Smooth muscle cell of the brain vasculature (primary cell): Measurements from ENCODE around the gene TGM2.

ENCODE experiments used
- DNase-seq: peaks from one replicate; pipeline ENCODE4 v3.0.0-alpha.2; 2012; ENCODE audit warnings: low read depth, low spot score

The TGM2 gene

DNA sequence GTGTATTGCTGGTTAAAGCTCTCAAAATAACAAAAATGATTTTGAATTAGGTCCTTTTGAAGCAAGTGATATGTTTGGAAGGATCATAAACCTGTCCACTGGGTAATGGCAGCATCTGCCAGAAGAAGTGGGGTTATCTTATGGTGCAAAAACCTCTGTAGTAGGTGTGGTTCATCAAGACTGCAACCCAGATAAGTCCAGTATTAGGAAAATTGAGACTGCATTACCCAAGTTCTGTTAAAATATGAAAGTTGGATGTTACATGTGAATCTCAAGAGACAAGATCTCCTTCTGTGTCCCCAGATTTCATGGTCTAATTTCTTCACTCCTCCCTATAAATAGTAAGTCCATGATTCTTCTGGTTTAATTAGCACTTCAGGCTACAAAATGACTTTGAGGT lies 72.2 kb downstream of the TGM2 start:
- no peak for DNase-seq

GRCh38 chr20:38092260-38092857 lies 72.7 kb downstream of the TGM2 start:
- no peak for DNase-seq

GRCh38 chr20:38091441-38092216 lies 73.4 kb downstream of the TGM2 start:
- DNase-seq = no peak

DNA sequence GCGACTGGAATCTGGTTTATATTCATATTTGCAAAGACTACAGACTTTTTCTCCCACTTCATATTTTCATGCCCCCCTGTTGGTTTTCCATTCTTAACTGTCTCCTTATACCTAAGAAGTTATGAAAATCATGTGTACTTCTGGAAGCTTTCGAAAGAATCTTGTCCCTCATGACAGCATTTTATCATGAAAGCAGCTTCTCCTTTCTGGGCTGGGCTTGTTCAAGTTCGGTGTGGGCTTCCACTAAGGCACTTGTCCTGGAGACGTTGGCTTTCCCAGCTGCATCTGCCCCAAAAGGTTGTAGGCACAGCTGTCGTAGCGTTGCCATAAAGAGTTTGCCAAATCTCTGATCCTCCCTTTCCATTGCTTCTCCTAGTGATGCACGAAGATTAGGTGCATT lies 75.0 kb downstream of the TGM2 start:
- DNase-seq = no peak

GRCh38 chr20:38089500-38089899 lies 75.6 kb downstream of the TGM2 start:
- DNase-seq = no peak

- DNase-seq = no peak
Observed at GRCh38 chr20:38085026-38085425, 80.0 kb downstream of the TGM2 start.

- DNase-seq = peak; percentile 31
Observed at GRCh38 chr20:38084425-38084951, 80.6 kb downstream of the TGM2 start.

DNA sequence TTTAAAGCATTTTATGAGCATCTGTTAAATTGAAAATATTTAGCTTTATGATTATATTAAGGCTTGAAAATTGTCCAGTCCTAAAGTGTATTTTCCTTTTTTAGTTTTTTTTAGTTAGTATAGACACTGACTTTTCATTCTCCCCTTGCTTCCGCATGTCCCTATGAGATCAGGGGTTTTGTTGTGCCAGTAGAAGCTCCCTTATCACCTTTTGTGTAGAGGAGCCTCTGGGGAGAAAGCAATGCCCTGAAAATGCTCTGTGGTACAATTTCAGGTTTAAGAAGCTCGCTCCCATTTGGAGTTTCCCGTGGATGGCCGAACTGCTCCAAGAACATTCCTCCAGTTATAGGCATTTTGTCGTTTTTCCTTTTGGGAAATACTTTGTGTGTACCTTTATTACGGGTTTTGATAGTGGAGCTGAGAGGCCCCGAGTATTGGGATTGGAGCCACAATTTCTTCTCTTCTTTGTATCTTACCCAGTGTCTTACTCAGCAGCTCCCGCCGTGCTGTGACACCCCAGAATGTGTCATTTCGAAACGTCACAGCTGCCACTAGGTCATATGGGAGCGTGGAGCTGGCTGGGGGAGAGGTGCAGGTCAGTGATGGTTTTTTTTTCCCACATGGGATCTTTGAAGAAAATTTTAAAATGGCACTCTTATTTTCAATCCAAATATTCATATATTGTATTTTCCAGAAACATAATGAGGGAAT lies 81.6 kb downstream of the TGM2 start:
- DNase-seq = no peak

GRCh38 chr20:38082894-38083293 lies 82.2 kb downstream of the TGM2 start:
- no peak for DNase-seq

DNA sequence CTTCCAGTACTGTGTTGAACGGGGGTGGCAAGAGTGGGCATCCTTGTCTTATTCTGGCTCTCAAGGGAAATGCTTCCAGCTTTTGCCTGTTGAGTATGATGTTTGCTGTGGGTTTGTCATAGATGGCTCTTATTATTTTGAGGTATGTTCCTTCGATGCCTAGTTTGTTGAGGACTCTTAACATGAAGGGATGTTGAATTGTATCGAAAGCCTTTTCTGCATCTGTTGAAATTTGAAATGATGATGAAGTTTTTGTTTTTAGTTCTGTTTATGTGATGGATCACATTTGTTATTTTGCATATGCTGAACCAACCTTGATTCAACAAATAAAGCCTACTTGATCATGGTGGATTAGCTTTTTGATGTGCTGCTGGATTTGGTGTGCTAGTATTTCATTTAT lies 83.5 kb downstream of the TGM2 start:
- DNase-seq = no peak

- no peak for DNase-seq
Observed at GRCh38 chr20:38079353-38079752, 85.7 kb downstream of the TGM2 start.

DNA sequence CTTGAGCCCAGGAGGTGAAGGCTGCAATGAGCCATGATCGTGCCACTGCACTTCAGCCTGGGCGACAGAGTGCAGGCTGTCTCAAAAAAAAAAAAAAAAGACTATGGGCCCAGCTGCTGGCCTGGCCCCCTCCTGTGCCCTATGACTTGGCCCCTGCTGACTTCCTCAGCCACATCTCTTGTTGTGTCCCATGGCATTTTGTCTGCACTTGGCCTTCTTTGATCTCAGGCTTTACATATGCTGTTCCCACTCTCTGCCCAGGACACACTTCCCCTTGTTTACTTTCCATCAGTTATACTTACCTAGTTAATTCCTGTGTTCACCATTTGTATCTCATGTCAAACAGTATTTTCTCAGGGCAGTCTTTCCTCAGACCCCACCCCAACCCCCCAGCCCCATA lies 87.0 kb downstream of the TGM2 start:
- no peak for DNase-seq
